ENCODE measurements around the gene KCNJ10. TPM values are rescaled to one million over a fixed set of nuclear protein-coding genes. Genes with fewer than 3 reads are reported as not detected.

The KCNJ10 gene
- not detected in 2 replicates for total RNA-seq
- not detected in 2 replicates for polyA plus RNA-seq
- polyA plus RNA-seq (2011; cell fraction: cytosol; rRNA removed) = not detected in 2 replicates
- polyA plus RNA-seq (2011; cell fraction: nucleus; rRNA removed) = not detected in 2 replicates
- not detected in 2 replicates for polyA plus RNA-seq (2012)
- polyA minus RNA-seq = not detected in 2 replicates
- polyA minus RNA-seq (2011; cell fraction: cytosol; rRNA and poly(A)+ RNA removed) = not detected
- not detected in 2 replicates for polyA minus RNA-seq (2011; cell fraction: nucleus; rRNA and poly(A)+ RNA removed)
- percentile 13 among the genes with signal in this experiment for Bru-seq, nascent RNA
- percentile 24 among the genes with signal in this experiment for BruChase-seq, experiment 1, labeled RNA remaining after a 6-hour chase
- percentile 14 among the genes with signal in this experiment for BruChase-seq, experiment 2, labeled RNA remaining after a 2-hour chase
- long read RNA-seq = 0 reads

- no peak within 1 kb of the TSS for H3K27ac ChIP-seq (ENCODE audit: insufficient read depth, low read depth, low read length)
- dilution Hi-C loops (cut with MboI; ENCODE audit: extremely low pct_ligation_motif_present, low sequenced_read_pairs) (no loop called here), intact Hi-C loops (cut with micrococcal nuclease) (no loop called here)
- DNase-seq (ENCODE audit: low read depth, low spot score) = no peak
- no peaks in the 10 kb centered on the region for H4K20me1 ChIP-seq (replicated peaks; ENCODE audit: control insufficient read depth, extremely low read depth, insufficient read depth, low read length)
- no peaks in the 10 kb centered on the region for H3K36me3 ChIP-seq (ENCODE audit: control insufficient read depth in 2 of 2, extremely low read depth in 1 of 2, insufficient read depth in 2 of 2, low read length in 2 of 2)
- TF ChIP-seq CTCF (IDR thresholded peaks at IDR 0.05; ENCODE audit: extremely low read depth in 1 of 2, insufficient read depth in 1 of 2, low read depth in 1 of 2, low read length in 2 of 2) (no peak), JUN (IDR thresholded peaks at IDR 0.05; ENCODE audit: borderline replicate concordance, insufficient read depth, insufficient read length, low read depth) (no peak)
- peak within 1 kb of the TSS; percentile 99 for H2AFZ ChIP-seq (ENCODE audit: low read depth, low read length)
- FAIRE-seq = no peak
- peak within 1 kb of the TSS; percentile 78 for H3K4me2 ChIP-seq (ENCODE audit: insufficient read depth, low read length)
- no peaks in the 10 kb centered on the region for H3K9me1 ChIP-seq (replicated peaks; ENCODE audit: control insufficient read depth, extremely low read depth, insufficient read depth, low read length)
- H3K4me1 ChIP-seq (ENCODE audit: control insufficient read depth, extremely low read depth, insufficient read depth, low read length) = peaks cover 7% of the 10 kb centered on the region
- no TSS peak for BruUV-seq (replicated peaks)
- ChIA-PET POLR2A (no interaction called here), CTCF (interaction anchor here (0.8 to 5.8 kb wide), 6 partner anchors 9 to 62 kb away, joined by 3 to 37 read pairs (median 6); partner anchors contain the start of gene IGSF8)
- no peak within 1 kb of the TSS for H3K9ac ChIP-seq (replicated peaks; ENCODE audit: extremely low read depth, insufficient read depth, low read length)
- H3K27me3 ChIP-seq (ENCODE audit: control insufficient read depth in 2 of 2, insufficient read depth in 2 of 2, low read length in 2 of 2) = peaks cover 23 to 27% of the 10 kb centered on the region in 2 experiments
- H3K79me2 ChIP-seq (ENCODE audit: control insufficient read depth, insufficient read depth, low read length) = no peaks in the 10 kb centered on the region
- H3K4me3 ChIP-seq (replicated peaks in 1 of 3; ENCODE audit: insufficient read depth in 1 of 3, low read depth in 1 of 3, low read length in 3 of 3) = peak within 1 kb of the TSS; percentile 31 to 69 (median 45)
- no peaks in the 10 kb centered on the region for H3K9me3 ChIP-seq (replicated peaks; ENCODE audit: control insufficient read depth, insufficient read depth, low read length)
Measured at GRCh38 chr1:160069460-160070231, at the start of gene KCNJ10. Gene KCNJ10 (minus strand): TSS chr1:160070160. CDS start chr1:160042532, 27,628 bp downstream.

Measured in endothelial cell of umbilical vein (primary cell).